HepG2 (cell line): ENCODE measurements around the gene SLC38A3. TPM values are rescaled to one million over a fixed set of nuclear protein-coding genes. Genes with fewer than 3 reads are reported as not detected.

ENCODE experiments used
- RBM22 ChIP-seq: fragments of 200-400 bp; formaldehyde crosslinking; optimal IDR thresholded peaks from 2 replicates; pipeline ENCODE3; 2017; ENCODE audit warnings: mild to moderate bottlenecking, low read length, moderate library complexity
- SALL1 ChIP-seq: sonication (generic); formaldehyde crosslinking; IDR thresholded peaks from 2 replicates; pipeline ENCODE4 v1.8.0; 2022; ENCODE audit warnings: mild to moderate bottlenecking, missing genetic modification reagents
- SIX4 ChIP-seq: sonication (generic); formaldehyde crosslinking; IDR thresholded peaks from 2 replicates; pipeline ENCODE4 v1.4.0; 2020; ENCODE audit warnings: missing genetic modification reagents
- SKI ChIP-seq: fragments of 450-650 bp; IDR thresholded peaks from one replicate; pipeline ENCODE4 v1.6.1; 2018; ENCODE audit warnings: mild to moderate bottlenecking; ENCODE audit not compliant: partially characterized antibody
- TGIF2 ChIP-seq: IDR thresholded peaks from 2 replicates; pipeline ENCODE4 v1.6.1; 2016; ENCODE audit warnings: control low read depth, missing compliant biosample characterization
- ZBTB1 ChIP-seq: sonication (generic); formaldehyde crosslinking; IDR thresholded peaks from 2 replicates; pipeline ENCODE4 v1.4.0; 2020; ENCODE audit warnings: missing genetic modification reagents, borderline replicate concordance
- ZMYM4 ChIP-seq: sonication (generic); formaldehyde crosslinking; IDR thresholded peaks from 2 replicates; pipeline ENCODE4 v1.8.1; 2023; ENCODE audit warnings: mild to moderate bottlenecking, missing genetic modification reagents
- ZNF354B ChIP-seq: sonication (generic); formaldehyde crosslinking; IDR thresholded peaks from 2 replicates; pipeline ENCODE4 v1.8.0; 2022; ENCODE audit warnings: mild to moderate bottlenecking, missing genetic modification reagents
- ZNF598 ChIP-seq: sonication (generic); formaldehyde crosslinking; IDR thresholded peaks from 2 replicates; pipeline ENCODE4 v1.5.1; 2020; ENCODE audit warnings: mild to moderate bottlenecking, missing genetic modification reagents, borderline replicate concordance
- ZNF619 ChIP-seq: sonication (generic); formaldehyde crosslinking; IDR thresholded peaks from 2 replicates; pipeline ENCODE4 v1.4.0; 2020; ENCODE audit warnings: mild to moderate bottlenecking, missing genetic modification reagents
- ZNF660 ChIP-seq: sonication (generic); formaldehyde crosslinking; IDR thresholded peaks from 2 replicates; pipeline ENCODE4 v1.5.1; 2020; ENCODE audit warnings: mild to moderate bottlenecking, low read depth, missing genetic modification reagents, borderline replicate concordance
- polyA plus RNA-seq, 8 experiments: library from polyadenylated mRNA; depleted of rRNA in 3 of 8; stranded (reverse) in 7 of 8; unstranded in 1 of 8; fragments of >200 nt; fragmentation: Illumina TruSeq in 4 of 8; extraction: Trizol in 4 of 8; gene quantifications; 2 replicates each; pipeline versions ENCODE4 v1.2.1 to v1.2.3, GENCODE V29; 2011 to 2016; ENCODE audit warnings: low read depth in 4 of 8, missing spikeins in 1 of 8, mixed read lengths in 1 of 8; ENCODE audit not compliant: insufficient read depth in 1 of 8
- total RNA-seq, 5 experiments: library from RNA; depleted of rRNA; stranded (reverse); fragments of >200 nt; fragmentation: Illumina TruSeq; extraction: Trizol; gene quantifications; 2 replicates each; pipeline ENCODE4 v1.2.3, GENCODE V29; 2016; ENCODE audit warnings: low read depth in 1 of 5
- TF ChIP-seq, protein P1 (sequence below): sonication (generic); formaldehyde crosslinking; IDR thresholded peaks from 2 replicates; pipeline ENCODE4 v1.4.0; 2020; ENCODE audit warnings: missing genetic modification reagents
- TF ChIP-seq, protein P2 (sequence below): sonication (generic); formaldehyde crosslinking; conservative IDR thresholded peaks from 2 replicates; pipeline ENCODE4 v1.5.0; 2020; ENCODE audit warnings: missing genetic modification reagents
- TF ChIP-seq, protein P3 (sequence below): IDR thresholded peaks from 2 replicates; pipeline ENCODE4 v1.6.1; 2012; ENCODE audit warnings: low read depth, low read length, improper control_type of control experiment
- TF ChIP-seq, protein P4 (sequence below): sonication (generic); formaldehyde crosslinking; IDR thresholded peaks from 2 replicates; pipeline ENCODE4 v1.5.1; 2020; ENCODE audit warnings: mild to moderate bottlenecking, moderate library complexity, missing genetic modification reagents
- TF ChIP-seq, protein P5 (sequence below): IDR thresholded peaks from 2 replicates; pipeline ENCODE4 v1.4.0; 2020; ENCODE audit warnings: mild to moderate bottlenecking, missing genetic modification reagents
- TF ChIP-seq, protein P6 (sequence below): sonication (generic); formaldehyde crosslinking; IDR thresholded peaks from 2 replicates; pipeline ENCODE4 v1.8.0; 2022; ENCODE audit warnings: mild to moderate bottlenecking, missing genetic modification reagents, moderate library complexity

The SLC38A3 gene
- total and polyA plus RNA-seq, 2 of the 13 experiments (the other 11 are each of a cell fraction or from before 2014, with no cell fraction given) = 29.8 to 164 TPM

DNA sequence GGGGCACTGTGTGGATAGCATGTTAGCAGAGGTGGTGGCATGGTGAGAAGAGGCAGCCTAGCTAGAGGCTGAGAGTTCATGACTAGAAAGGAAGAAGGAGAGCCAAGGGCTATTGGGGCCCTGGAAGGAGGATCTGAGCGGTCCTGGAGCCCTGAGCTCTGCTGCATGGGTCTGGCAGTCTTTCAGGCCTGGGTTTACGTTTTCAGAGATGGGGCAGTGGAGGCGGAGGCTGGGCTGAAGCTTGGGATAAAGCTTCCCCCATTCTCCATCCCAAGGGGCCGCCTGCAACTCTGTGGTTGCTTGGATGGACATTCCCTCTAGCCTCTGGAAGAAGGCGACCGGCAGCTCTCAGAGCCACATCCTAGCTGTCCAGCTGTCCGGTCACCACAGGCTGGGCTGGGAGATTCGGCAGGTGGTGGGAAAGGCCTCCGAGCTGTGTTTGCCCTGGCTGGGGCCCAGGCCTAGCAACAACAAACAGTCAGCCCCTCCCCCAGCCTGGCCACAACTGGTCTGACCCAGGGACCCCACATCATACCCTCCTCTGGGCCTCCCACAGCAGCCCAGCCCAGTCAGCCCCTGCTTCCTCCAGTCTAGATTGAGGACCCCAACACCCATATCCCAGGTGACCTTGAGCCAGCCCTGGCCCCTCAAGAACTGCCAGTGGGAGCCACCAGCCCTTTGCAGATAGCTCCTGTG is 1.8 kb upstream of the SLC38A3 start (continued):
- TF ChIP-seq, protein P1, sequence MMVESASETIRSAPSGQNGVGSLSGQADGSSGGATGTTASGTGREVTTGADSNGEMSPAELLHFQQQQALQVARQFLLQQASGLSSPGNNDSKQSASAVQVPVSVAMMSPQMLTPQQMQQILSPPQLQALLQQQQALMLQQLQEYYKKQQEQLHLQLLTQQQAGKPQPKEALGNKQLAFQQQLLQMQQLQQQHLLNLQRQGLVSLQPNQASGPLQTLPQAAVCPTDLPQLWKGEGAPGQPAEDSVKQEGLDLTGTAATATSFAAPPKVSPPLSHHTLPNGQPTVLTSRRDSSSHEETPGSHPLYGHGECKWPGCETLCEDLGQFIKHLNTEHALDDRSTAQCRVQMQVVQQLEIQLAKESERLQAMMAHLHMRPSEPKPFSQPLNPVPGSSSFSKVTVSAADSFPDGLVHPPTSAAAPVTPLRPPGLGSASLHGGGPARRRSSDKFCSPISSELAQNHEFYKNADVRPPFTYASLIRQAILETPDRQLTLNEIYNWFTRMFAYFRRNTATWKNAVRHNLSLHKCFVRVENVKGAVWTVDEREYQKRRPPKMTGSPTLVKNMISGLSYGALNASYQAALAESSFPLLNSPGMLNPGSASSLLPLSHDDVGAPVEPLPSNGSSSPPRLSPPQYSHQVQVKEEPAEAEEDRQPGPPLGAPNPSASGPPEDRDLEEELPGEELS (CRISPR knock-in tag) = peak; percentile 97
- TF ChIP-seq ZBTB1 (CRISPR knock-in tag) = no peak
- TF ChIP-seq SKI = peak; percentile 52
- no peak for TF ChIP-seq SIX4
- no peak for TF ChIP-seq ZMYM4 (CRISPR knock-in tag)
- no peak for TF ChIP-seq ZNF354B (CRISPR knock-in tag)
- TF ChIP-seq ZNF598 (CRISPR knock-in tag) = no peak
- TF ChIP-seq, protein P2, sequence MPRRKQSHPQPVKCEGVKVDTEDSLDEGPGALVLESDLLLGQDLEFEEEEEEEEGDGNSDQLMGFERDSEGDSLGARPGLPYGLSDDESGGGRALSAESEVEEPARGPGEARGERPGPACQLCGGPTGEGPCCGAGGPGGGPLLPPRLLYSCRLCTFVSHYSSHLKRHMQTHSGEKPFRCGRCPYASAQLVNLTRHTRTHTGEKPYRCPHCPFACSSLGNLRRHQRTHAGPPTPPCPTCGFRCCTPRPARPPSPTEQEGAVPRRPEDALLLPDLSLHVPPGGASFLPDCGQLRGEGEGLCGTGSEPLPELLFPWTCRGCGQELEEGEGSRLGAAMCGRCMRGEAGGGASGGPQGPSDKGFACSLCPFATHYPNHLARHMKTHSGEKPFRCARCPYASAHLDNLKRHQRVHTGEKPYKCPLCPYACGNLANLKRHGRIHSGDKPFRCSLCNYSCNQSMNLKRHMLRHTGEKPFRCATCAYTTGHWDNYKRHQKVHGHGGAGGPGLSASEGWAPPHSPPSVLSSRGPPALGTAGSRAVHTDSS (CRISPR knock-in tag) = no peak
- peak; percentile 90 for TF ChIP-seq SALL1 (CRISPR knock-in tag)
- TF ChIP-seq ZNF660 (CRISPR knock-in tag) = no peak
- peak; percentile 56; the same call in 1 of the 2 replicates for TF ChIP-seq TGIF2
- TF ChIP-seq, protein P3, sequence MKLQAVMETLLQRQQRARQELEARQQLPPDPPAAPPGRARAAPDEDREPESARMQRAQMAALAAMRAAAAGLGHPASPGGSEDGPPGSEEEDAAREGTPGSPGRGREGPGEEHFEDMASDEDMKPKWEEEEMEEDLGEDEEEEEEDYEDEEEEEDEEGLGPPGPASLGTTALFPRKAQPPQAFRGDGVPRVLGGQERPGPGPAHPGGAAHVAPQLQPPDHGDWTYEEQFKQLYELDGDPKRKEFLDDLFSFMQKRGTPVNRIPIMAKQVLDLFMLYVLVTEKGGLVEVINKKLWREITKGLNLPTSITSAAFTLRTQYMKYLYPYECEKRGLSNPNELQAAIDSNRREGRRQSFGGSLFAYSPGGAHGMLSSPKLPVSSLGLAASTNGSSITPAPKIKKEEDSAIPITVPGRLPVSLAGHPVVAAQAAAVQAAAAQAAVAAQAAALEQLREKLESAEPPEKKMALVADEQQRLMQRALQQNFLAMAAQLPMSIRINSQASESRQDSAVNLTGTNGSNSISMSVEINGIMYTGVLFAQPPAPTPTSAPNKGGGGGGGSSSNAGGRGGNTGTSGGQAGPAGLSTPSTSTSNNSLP = no peak
- TF ChIP-seq, protein P4, sequence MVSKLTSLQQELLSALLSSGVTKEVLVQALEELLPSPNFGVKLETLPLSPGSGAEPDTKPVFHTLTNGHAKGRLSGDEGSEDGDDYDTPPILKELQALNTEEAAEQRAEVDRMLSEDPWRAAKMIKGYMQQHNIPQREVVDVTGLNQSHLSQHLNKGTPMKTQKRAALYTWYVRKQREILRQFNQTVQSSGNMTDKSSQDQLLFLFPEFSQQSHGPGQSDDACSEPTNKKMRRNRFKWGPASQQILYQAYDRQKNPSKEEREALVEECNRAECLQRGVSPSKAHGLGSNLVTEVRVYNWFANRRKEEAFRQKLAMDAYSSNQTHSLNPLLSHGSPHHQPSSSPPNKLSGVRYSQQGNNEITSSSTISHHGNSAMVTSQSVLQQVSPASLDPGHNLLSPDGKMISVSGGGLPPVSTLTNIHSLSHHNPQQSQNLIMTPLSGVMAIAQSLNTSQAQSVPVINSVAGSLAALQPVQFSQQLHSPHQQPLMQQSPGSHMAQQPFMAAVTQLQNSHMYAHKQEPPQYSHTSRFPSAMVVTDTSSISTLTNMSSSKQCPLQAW (CRISPR knock-in tag) = peak; percentile 82; the same call in 1 of the 2 replicates
- TF ChIP-seq, protein P5, sequence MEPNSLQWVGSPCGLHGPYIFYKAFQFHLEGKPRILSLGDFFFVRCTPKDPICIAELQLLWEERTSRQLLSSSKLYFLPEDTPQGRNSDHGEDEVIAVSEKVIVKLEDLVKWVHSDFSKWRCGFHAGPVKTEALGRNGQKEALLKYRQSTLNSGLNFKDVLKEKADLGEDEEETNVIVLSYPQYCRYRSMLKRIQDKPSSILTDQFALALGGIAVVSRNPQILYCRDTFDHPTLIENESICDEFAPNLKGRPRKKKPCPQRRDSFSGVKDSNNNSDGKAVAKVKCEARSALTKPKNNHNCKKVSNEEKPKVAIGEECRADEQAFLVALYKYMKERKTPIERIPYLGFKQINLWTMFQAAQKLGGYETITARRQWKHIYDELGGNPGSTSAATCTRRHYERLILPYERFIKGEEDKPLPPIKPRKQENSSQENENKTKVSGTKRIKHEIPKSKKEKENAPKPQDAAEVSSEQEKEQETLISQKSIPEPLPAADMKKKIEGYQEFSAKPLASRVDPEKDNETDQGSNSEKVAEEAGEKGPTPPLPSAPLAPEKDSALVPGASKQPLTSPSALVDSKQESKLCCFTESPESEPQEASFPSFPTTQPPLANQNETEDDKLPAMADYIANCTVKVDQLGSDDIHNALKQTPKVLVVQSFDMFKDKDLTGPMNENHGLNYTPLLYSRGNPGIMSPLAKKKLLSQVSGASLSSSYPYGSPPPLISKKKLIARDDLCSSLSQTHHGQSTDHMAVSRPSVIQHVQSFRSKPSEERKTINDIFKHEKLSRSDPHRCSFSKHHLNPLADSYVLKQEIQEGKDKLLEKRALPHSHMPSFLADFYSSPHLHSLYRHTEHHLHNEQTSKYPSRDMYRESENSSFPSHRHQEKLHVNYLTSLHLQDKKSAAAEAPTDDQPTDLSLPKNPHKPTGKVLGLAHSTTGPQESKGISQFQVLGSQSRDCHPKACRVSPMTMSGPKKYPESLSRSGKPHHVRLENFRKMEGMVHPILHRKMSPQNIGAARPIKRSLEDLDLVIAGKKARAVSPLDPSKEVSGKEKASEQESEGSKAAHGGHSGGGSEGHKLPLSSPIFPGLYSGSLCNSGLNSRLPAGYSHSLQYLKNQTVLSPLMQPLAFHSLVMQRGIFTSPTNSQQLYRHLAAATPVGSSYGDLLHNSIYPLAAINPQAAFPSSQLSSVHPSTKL (CRISPR knock-in tag) = peak; percentile 74
- no peak for TF ChIP-seq ZNF619
- TF ChIP-seq, protein P6, sequence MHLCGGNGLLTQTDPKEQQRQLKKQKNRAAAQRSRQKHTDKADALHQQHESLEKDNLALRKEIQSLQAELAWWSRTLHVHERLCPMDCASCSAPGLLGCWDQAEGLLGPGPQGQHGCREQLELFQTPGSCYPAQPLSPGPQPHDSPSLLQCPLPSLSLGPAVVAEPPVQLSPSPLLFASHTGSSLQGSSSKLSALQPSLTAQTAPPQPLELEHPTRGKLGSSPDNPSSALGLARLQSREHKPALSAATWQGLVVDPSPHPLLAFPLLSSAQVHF (CRISPR knock-in tag) = no peak
- TF ChIP-seq RBM22 = no peak
